Osteocyte (in vitro differentiated cells): Measurements from ENCODE around the gene GLIS1. TPM values are rescaled to one million over a fixed set of nuclear protein-coding genes. Genes with fewer than 3 reads are reported as not detected.

Source experiments
- DNase-seq: peaks from one replicate; pipeline ENCODE4 v3.0.0; 2021; ENCODE audit warnings: mixed read lengths; ENCODE audit not compliant: unreplicated experiment; ENCODE audit errors: extremely low spot score
- H3K27ac Mint-ChIP-seq: one replicate; pipeline ENCODE4 v1.8.0; 2021; ENCODE audit warnings: mild to moderate bottlenecking, mixed read lengths; ENCODE audit not compliant: unreplicated experiment
- H3K27me3 Mint-ChIP-seq: one replicate; pipeline ENCODE4 v1.8.0; 2021; ENCODE audit warnings: mixed read lengths; ENCODE audit not compliant: unreplicated experiment
- H3K36me3 Mint-ChIP-seq: one replicate; pipeline ENCODE4 v1.8.0; 2021; ENCODE audit warnings: mixed read lengths; ENCODE audit not compliant: unreplicated experiment
- H3K4me1 Mint-ChIP-seq: one replicate; pipeline ENCODE4 v1.8.0; 2021; ENCODE audit warnings: mixed read lengths; ENCODE audit not compliant: unreplicated experiment
- H3K4me3 Mint-ChIP-seq: one replicate; pipeline ENCODE4 v1.8.0; 2021; ENCODE audit warnings: mild to moderate bottlenecking, moderate library complexity, mixed read lengths; ENCODE audit not compliant: unreplicated experiment
- H3K9me3 Mint-ChIP-seq: one replicate; pipeline ENCODE4 v1.8.0; 2021; ENCODE audit warnings: mixed read lengths; ENCODE audit not compliant: unreplicated experiment
- CTCF ChIP-seq: fragments of 200-600 bp; sonication (generic); IDR thresholded peaks from 2 replicates; pipeline ENCODE4 v1.5.0; 2021; ENCODE audit warnings: antibody characterized with exemption, mild to moderate bottlenecking, moderate library complexity
- total RNA-seq: library from RNA; stranded (reverse); gene quantifications from 2 replicates; pipeline ENCODE4 v1.2.1, GENCODE V29; 2021

The GLIS1 gene
- total RNA-seq, 1 donor from 2014 or later: 38.3 TPM

GRCh38 chr1:53633073-53633704 lies 105.8 kb downstream of the GLIS1 start:
- peaks cover 18% of the 10 kb centered on the region for H3K4me1 Mint-ChIP-seq
- no peaks in the 10 kb centered on the region for H3K36me3 Mint-ChIP-seq
- TF ChIP-seq CTCF: no peak
- H3K27ac Mint-ChIP-seq: no peak overlapping the region
- no peaks in the 10 kb centered on the region for H3K9me3 Mint-ChIP-seq
- DNase-seq: peak; percentile 46
- H3K4me3 Mint-ChIP-seq: no peak overlapping the region
- no peaks in the 10 kb centered on the region for H3K27me3 Mint-ChIP-seq

- peak; percentile 34 for DNase-seq
- no peak for TF ChIP-seq CTCF
- H3K9me3 Mint-ChIP-seq: no peaks in the 10 kb centered on the region
- no peaks in the 10 kb centered on the region for H3K27me3 Mint-ChIP-seq
- no peak overlapping the region for H3K4me3 Mint-ChIP-seq
- H3K4me1 Mint-ChIP-seq: peaks cover 18% of the 10 kb centered on the region
- H3K36me3 Mint-ChIP-seq: no peaks in the 10 kb centered on the region
- no peak overlapping the region for H3K27ac Mint-ChIP-seq
Measured at GRCh38 chr1:53631622-53632310, 107.2 kb downstream of the GLIS1 start.

- H3K27ac Mint-ChIP-seq: no peak overlapping the region
- TF ChIP-seq CTCF: no peak
- H3K36me3 Mint-ChIP-seq: no peaks in the 10 kb centered on the region
- no peak overlapping the region for H3K4me3 Mint-ChIP-seq
- peaks cover 28% of the 10 kb centered on the region for H3K4me1 Mint-ChIP-seq
- no peaks in the 10 kb centered on the region for H3K27me3 Mint-ChIP-seq
- H3K9me3 Mint-ChIP-seq: no peaks in the 10 kb centered on the region
- peak; percentile 63 for DNase-seq
Measured at GRCh38 chr1:53629101-53629691, 109.8 kb downstream of the GLIS1 start.

- DNase-seq: peak; percentile 49
- no peak for TF ChIP-seq CTCF
- Mint-ChIP-seq H3K27ac (no peak overlapping the region), H3K9me3 (no peaks in the 10 kb centered on the region), H3K36me3 (no peaks in the 10 kb centered on the region), H3K4me1 (peaks cover 34% of the 10 kb centered on the region), H3K4me3 (no peak overlapping the region), H3K27me3 (no peaks in the 10 kb centered on the region)
Measured at GRCh38 chr1:53628286-53628955, 110.5 kb downstream of the GLIS1 start.

GRCh38 chr1:53627666-53628065 lies 111.3 kb downstream of the GLIS1 start:
- Mint-ChIP-seq H3K36me3 (no peaks in the 10 kb centered on the region), H3K4me1 (peaks cover 39% of the 10 kb centered on the region)
- DNase-seq: peak; percentile 49

More at GRCh38 chr1:53627666-53628065, 111.3 kb downstream of the GLIS1 start:
- no peak overlapping the region for H3K4me3 Mint-ChIP-seq
- no peak overlapping the region for H3K27ac Mint-ChIP-seq
- no peaks in the 10 kb centered on the region for H3K27me3 Mint-ChIP-seq
- TF ChIP-seq CTCF: no peak
- no peaks in the 10 kb centered on the region for H3K9me3 Mint-ChIP-seq
